ENCODE data around the gene OPN1LW. TPM values are rescaled to one million over a fixed set of nuclear protein-coding genes. Genes with fewer than 3 reads are reported as not detected.
"Not testable (repeated sequence)": the region's sequence is repeated elsewhere in the genome, so short reads cannot be mapped to it uniquely, and the experiment has no call there.

OPN1LW gene
- total RNA-seq, 4 donors from 2014 or later: not detected

DNA sequence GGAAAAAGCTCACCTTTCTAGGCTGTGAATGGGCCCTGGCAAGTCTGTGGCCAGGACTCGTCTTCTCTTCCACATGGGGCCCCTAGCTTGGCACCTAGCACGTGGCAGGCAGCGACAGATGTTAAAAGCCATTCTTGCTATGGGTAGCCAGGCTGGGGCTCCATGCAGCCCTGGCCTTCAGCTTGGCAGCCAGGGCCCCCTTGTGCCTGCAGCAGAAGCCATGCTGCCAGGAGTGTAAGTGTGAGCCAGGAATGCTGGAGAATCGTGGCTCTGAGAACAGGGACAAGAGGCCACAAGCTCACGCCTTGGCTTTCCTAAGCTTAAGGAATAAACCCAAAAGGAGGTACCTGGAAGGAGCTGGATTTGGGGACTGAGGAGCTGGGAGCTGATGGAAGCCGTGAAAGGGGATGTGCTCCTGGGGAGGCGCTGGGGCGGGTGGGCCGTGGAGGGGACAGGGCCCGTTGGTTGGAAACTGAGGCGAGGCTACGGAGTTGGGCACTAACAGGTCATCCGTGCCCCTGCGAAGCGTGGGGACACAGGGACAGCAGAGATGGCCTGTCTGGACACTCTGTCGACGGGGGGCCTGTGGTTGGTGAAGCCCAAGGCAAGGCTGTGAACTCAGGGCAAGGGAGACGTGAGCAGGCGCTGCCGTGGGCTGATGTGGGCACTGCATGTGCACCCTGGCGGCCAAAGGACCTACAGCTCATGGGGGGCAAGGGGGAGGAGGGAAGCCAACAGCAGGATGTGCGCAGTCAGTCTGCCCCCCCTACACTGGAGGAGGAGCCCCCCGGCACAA is 895 bp upstream of the OPN1LW start:
- no peak for TF ChIP-seq POLR2A (IDR thresholded peaks at IDR 0.05)
- TF ChIP-seq, protein P1, sequence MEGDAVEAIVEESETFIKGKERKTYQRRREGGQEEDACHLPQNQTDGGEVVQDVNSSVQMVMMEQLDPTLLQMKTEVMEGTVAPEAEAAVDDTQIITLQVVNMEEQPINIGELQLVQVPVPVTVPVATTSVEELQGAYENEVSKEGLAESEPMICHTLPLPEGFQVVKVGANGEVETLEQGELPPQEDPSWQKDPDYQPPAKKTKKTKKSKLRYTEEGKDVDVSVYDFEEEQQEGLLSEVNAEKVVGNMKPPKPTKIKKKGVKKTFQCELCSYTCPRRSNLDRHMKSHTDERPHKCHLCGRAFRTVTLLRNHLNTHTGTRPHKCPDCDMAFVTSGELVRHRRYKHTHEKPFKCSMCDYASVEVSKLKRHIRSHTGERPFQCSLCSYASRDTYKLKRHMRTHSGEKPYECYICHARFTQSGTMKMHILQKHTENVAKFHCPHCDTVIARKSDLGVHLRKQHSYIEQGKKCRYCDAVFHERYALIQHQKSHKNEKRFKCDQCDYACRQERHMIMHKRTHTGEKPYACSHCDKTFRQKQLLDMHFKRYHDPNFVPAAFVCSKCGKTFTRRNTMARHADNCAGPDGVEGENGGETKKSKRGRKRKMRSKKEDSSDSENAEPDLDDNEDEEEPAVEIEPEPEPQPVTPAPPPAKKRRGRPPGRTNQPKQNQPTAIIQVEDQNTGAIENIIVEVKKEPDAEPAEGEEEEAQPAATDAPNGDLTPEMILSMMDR (IDR thresholded peaks at IDR 0.05): no peak
- intact Hi-C loops (cut with DNase I; ENCODE audit: low total_unique reads): no loop called here
- DNase-seq (ENCODE audit: low spot score in 2 of 2): no peak
- 86 to 87% methylated on average over 17 to 23 of the region's 23 CpGs for WGBS, 2 donors
- H3K4me3 ChIP-seq (ENCODE audit: low read depth, poor library complexity, severe bottlenecking): no peak overlapping the region

- H3K4me3 ChIP-seq (ENCODE audit: low read depth, poor library complexity, severe bottlenecking); intact Hi-C loops (cut with DNase I; ENCODE audit: low total_unique reads); DNase-seq (ENCODE audit: low spot score in 2 of 2): not testable (repeated sequence)
- WGBS, 2 donors: 100% methylated on average over 1 of the region's 6 CpGs; no CpG with 5 or more reads in 1 of the 2 donors
Observed at GRCh38 chrX:154151030-154151429, 7.0 kb downstream of the OPN1LW start.

GRCh38 chrX:154156221-154156620 is 12.2 kb downstream of the OPN1LW start:
- 92 to 100% methylated on average over 5 to 10 of the region's 11 CpGs for WGBS, 2 donors
- H3K4me3 ChIP-seq (ENCODE audit: low read depth, poor library complexity, severe bottlenecking); DNase-seq (ENCODE audit: low spot score in 2 of 2); intact Hi-C loops (cut with DNase I; ENCODE audit: low total_unique reads): not testable (repeated sequence)

GRCh38 chrX:154157207-154157606 is 13.2 kb downstream of the OPN1LW start:
- WGBS, 2 donors: no CpG with 5 or more reads among the region's 2 CpGs
- H3K4me3 ChIP-seq (ENCODE audit: low read depth, poor library complexity, severe bottlenecking); intact Hi-C loops (cut with DNase I; ENCODE audit: low total_unique reads); DNase-seq (ENCODE audit: low spot score in 2 of 2): not testable (repeated sequence)

DNA sequence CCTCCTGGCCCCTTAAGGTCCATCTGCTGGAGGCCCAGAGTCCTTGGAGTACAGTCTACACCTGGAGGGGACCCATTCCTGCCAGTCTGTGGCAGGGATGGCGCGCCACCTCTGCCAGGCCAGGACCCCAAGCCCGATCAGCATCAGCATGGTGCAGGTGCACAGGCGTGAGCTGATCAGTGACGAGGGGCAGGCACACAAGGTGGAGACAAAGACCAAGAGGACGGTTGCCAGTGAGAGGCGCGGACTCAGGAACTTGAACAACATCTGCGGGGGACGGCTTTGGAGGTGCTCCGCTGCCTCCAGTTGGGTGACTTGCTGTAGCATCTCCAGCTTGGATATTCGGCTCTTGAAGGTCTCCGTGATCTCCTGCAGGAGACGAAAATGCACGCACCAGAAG is 15.3 kb downstream of the OPN1LW start:
- WGBS, 2 donors: no CpG with 5 or more reads among the region's 15 CpGs
- intact Hi-C loops (cut with DNase I; ENCODE audit: low total_unique reads); H3K4me3 ChIP-seq (ENCODE audit: low read depth, poor library complexity, severe bottlenecking); DNase-seq (ENCODE audit: low spot score in 2 of 2): not testable (repeated sequence)

DNA sequence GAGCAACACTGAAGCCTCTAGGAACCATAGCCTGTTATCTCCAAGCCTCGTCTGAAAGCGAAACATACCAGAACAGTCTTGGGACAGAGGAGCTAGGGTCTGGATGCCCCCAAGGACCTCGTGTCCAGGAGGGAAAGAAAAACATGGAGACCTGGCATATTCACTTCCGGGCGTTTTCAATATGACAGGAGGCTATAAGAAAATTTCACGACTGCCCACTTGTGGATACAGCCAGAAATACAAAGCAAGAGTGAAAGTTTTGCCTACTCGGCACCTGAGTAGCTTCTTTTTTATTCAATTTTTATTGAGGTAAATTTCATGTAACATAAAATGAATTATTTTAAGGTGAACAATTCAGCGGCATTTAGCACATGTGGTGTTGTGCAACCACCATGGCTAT is 20.9 kb downstream of the OPN1LW start:
- intact Hi-C loops (cut with DNase I; ENCODE audit: low total_unique reads); H3K4me3 ChIP-seq (ENCODE audit: low read depth, poor library complexity, severe bottlenecking); DNase-seq (ENCODE audit: low spot score in 2 of 2): not testable (repeated sequence)
- WGBS, 2 donors: no CpG with 5 or more reads among the region's 8 CpGs

- DNase-seq (ENCODE audit: low spot score in 2 of 2); intact Hi-C loops (cut with DNase I; ENCODE audit: low total_unique reads): not testable (repeated sequence)
- no CpG with 5 or more reads among the region's 13 CpGs for WGBS, 2 donors
Observed at GRCh38 chrX:154168384-154168783, 24.3 kb downstream of the OPN1LW start.

GRCh38 chrX:154172535-154172943 is 28.5 kb downstream of the OPN1LW start:
- H3K4me3 ChIP-seq (ENCODE audit: low read depth, poor library complexity, severe bottlenecking); intact Hi-C loops (cut with DNase I; ENCODE audit: low total_unique reads); DNase-seq (ENCODE audit: low spot score in 2 of 2): not testable (repeated sequence)
- no CpG with 5 or more reads among the region's 11 CpGs for WGBS, 2 donors

More at GRCh38 chrX:154168384-154168783, 24.3 kb downstream of the OPN1LW start:
- H3K4me3 ChIP-seq (ENCODE audit: low read depth, poor library complexity, severe bottlenecking): not testable (repeated sequence)

GRCh38 chrX:154174356-154174755 is 30.3 kb downstream of the OPN1LW start:
- DNase-seq (ENCODE audit: low spot score in 2 of 2); H3K4me3 ChIP-seq (ENCODE audit: low read depth, poor library complexity, severe bottlenecking); intact Hi-C loops (cut with DNase I; ENCODE audit: low total_unique reads): not testable (repeated sequence)
- WGBS, 2 donors: no CpG with 5 or more reads among the region's 10 CpGs

GRCh38 chrX:154182296-154182695 is 38.3 kb downstream of the OPN1LW start, which contains the start of gene OPN1MW:
Gene OPN1MW (plus strand): TSS chrX:154182596. CDS start chrX:154182678, 82 bp downstream.
- no CpG with 5 or more reads among the region's 14 CpGs for WGBS, 2 donors
- H3K4me3 ChIP-seq (ENCODE audit: low read depth, poor library complexity, severe bottlenecking); intact Hi-C loops (cut with DNase I; ENCODE audit: low total_unique reads); DNase-seq (ENCODE audit: low spot score in 2 of 2): not testable (repeated sequence)

DNA sequence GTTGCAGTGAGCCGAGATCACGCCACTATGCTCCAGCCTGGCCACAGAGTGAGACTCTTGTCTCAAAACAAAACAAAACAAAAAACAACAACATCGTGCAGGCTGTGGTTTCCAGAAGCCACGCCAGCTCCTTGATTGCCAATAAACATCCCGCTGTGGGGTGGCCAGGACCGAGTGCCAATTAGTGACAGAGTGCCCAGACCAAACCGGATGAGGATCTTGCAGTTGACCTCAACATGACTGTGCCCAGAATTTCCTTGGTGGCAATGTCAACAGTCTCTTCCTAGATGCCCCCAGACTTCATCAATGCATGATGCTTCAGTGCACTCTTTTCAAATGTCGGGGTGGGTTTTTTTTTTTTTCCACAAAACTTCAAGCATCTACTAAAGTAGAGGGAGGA is 39.8 kb downstream of the OPN1LW start:
- H3K4me3 ChIP-seq (ENCODE audit: low read depth, poor library complexity, severe bottlenecking); intact Hi-C loops (cut with DNase I; ENCODE audit: low total_unique reads); DNase-seq (ENCODE audit: low spot score in 2 of 2): not testable (repeated sequence)
- WGBS, 2 donors: no CpG with 5 or more reads among the region's 8 CpGs

GRCh38 chrX:154192846-154193245 is 48.8 kb downstream of the OPN1LW start:
- WGBS, 2 donors: no CpG with 5 or more reads among the region's 8 CpGs
- H3K4me3 ChIP-seq (ENCODE audit: low read depth, poor library complexity, severe bottlenecking); DNase-seq (ENCODE audit: low spot score in 2 of 2); intact Hi-C loops (cut with DNase I; ENCODE audit: low total_unique reads): not testable (repeated sequence)

DNA sequence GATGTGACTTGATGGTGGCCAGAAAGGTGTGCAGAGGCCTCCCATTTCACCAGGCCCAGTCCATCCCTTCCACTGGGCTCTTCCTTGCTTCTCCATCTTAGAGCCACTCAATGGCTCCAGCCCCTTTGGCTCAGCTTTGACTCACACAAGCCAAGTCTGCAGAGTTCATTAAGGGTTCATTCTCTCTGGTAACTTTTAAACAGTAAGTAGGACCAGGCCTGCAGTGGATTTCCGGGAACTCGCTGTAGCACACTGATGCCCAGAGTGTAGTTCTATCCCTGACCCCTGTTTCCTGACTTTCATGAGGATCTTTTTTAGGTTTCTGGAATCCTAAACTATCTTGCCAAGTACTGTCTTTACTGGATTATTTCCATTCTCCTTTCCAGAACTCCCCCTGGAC is 50.3 kb downstream of the OPN1LW start:
- no CpG with 5 or more reads among the region's 2 CpGs for WGBS, 2 donors
- intact Hi-C loops (cut with DNase I; ENCODE audit: low total_unique reads); H3K4me3 ChIP-seq (ENCODE audit: low read depth, poor library complexity, severe bottlenecking); DNase-seq (ENCODE audit: low spot score in 2 of 2): not testable (repeated sequence)

DNA sequence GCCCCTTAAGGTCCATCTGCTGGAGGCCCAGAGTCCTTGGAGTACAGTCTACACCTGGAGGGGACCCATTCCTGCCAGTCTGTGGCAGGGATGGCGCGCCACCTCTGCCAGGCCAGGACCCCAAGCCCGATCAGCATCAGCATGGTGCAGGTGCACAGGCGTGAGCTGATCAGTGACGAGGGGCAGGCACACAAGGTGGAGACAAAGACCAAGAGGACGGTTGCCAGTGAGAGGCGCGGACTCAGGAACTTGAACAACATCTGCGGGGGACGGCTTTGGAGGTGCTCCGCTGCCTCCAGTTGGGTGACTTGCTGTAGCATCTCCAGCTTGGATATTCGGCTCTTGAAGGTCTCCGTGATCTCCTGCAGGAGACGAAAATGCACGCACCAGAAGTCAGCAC is 52.4 kb downstream of the OPN1LW start:
- WGBS, 2 donors: no CpG with 5 or more reads among the region's 15 CpGs
- DNase-seq (ENCODE audit: low spot score in 2 of 2); H3K4me3 ChIP-seq (ENCODE audit: low read depth, poor library complexity, severe bottlenecking); intact Hi-C loops (cut with DNase I; ENCODE audit: low total_unique reads): not testable (repeated sequence)
